GM21529 (cell line): ENCODE measurements around the gene SLC26A9.

Experiments used
- ATAC-seq: cut with Tn5 transposase; IDR thresholded peaks from one replicate; pipeline ENCODE4 v1.9.1; 2021; ENCODE audit not compliant: unreplicated experiment

Gene SLC26A9

GRCh38 chr1:205974712-205975111, 31.5 kb upstream of the SLC26A9 start:
- no peak for ATAC-seq

DNA sequence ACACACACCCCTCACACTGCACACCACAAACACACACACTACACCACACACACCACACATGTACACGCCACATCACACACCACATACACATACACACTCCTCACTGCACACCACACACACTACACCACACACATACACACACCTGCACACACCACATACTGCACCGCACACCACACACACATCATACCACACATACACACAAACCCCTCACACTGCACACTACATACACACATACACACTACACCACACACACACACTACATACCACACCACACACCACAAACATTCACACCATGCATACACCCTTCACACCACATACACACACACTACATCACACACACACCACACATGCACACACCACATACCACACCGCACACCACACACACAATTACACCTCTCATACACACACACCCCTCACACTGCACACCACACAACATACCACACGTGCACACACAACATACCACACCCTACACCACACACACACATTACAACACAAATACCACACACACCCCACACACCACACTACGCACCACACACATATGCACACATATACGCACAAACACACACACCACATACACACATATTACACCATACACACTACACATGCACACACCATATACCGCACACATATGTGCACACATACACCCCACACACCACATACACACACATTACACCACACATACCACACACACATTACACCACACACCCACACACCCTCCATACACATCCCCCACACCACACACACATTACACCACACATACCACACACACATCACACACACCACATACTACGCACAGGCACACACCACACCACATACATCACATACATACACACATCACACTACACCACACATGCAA, 30.3 kb upstream of the SLC26A9 start:
- no peak for ATAC-seq

DNA sequence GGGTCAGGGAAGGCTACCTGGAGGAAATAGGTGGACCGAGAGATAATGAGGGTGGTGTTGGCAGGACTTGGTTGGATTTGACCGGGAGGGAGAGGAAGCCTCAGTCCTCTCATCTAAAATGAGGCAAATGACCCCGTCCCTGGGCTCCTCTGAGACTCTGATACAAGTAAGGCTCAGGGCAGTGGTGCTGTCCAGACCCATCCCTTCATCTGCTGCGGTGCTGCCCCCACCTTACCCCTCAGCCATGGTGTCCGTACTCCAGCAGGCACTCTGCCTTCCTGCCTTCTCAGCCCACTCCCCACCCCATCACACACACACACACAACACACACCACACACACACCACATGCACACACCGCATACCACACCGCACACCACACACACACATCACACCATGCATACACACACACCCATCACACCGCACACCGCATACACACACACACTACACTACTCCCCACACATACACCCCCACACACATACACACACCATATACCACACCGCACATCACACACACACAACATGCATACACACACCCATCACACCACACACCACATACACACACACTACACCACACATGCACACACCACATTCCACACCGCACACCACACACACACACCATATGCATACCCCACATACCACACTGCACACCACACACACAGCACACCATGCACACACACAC, 29.4 kb upstream of the SLC26A9 start:
- no peak for ATAC-seq

DNA sequence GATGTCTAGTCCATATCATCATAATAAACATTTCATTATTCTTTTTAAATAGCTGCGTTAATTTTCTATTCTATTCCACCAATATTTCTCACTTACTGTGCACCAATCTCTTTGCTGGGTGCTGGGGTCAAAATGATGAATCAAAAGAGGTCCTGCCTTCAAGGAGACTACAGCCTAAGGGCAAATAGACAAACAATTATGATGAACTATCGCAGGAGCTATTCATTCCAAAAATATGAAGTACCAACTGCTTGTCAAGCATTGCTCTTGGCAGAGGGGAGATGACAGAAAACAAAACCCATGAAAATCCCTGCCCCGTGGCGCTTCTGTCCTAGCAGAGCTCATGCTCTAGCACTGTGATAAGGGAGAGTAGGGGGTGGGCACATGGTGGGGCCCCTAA, 28.8 kb upstream of the SLC26A9 start:
- no peak for ATAC-seq

- ATAC-seq, result no peak
Observed at GRCh38 chr1:205971082-205971481, 27.8 kb upstream of the SLC26A9 start.

GRCh38 chr1:205970486-205970885, 27.2 kb upstream of the SLC26A9 start:
- ATAC-seq, result no peak

DNA sequence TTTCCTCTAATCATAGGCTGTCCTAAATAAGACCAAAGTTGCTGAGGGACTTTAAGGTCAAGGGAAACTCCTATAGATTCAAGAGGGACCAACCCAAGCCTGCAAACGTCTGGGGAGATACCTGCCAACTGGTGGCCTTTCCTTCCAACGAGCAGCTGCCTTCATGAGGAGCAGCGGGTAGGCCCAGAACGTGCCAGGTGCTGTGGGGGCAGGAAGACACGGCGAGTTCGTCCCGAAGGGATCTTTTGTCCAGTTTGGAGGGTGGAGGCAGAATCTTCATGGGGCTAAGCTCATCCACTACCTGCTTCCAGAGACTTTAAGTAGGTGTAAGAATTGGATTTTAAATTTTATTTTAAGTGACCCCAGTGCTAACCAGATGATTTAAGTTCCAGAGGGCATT, 26.0 kb upstream of the SLC26A9 start:
- no peak for ATAC-seq

DNA sequence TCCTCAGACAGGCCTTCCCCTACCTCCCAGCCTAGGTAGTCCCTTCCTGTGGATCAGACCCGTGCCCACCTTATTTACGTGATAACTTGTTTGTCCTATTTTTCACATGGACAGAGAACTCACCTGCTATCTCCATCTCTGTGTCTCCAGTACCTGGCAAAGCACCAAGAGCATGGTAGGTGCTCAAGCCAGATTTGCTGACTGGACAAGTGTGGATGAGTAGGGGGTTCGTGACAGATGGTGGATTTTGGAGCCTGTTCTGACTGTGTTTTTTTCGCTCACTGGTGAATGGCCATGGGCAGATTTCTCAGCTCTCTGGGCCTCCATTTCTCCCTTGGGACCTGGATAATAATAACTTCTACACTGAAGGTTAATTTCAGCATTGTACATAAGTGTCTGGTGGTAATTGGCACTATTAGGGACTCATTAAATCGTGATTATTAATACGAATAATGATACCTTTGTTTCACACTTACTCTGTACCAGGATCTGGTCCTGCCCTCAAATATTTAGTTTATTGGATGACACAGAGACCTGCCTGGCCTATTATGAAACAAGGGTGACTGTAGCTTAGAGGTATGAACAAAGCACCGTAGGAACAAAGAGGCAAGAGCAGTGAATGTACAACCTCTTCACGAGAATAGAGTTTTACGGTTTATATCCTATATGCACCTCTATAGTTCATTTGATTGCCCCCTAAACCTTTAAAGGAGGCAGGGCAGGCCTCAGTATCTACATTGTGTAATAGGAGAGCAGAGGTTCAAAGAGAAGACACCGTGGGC, 24.5 kb upstream of the SLC26A9 start:
- ATAC-seq, result no peak

GRCh38 chr1:205965036-205965884, 22.0 kb upstream of the SLC26A9 start:
- no peak for ATAC-seq

DNA sequence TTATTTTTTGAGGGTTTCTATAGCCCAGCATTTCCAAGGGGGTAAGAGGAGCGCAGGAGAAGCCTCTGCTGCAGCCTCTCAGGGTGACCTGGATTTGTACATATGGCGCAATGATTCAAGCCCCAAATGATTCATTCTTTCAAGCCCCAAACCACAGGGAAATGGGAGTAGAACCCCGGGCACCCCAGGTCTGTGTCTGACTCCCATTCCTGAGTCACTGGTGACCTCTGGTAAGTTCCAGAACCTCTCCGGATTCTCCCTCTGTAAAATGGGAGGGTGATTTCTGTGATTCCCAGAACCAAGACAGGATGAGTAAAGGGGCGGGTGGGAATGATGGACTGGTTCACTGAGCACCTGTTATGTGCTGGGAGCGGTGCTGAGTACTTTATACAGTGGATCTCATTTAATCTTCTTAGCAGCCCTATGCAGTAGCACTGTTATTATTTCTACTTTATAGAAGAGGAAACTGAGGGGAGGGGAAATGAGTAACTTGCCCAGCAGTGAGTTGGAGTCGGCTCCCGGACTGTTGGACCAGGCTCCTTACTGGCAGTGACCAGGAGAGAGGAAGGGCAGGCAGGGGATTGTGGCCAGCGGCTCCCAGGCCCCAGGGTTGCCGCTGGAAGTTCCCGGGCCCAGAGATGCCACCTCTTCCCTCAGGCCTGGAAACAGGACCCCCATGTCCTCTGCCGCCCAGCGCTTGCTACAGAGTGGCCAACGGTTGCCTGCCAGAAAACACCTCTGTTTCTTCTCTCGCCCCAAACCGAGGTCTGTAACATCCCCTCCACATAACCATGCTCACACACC, 20.3 kb upstream of the SLC26A9 start:
- no peak for ATAC-seq

DNA sequence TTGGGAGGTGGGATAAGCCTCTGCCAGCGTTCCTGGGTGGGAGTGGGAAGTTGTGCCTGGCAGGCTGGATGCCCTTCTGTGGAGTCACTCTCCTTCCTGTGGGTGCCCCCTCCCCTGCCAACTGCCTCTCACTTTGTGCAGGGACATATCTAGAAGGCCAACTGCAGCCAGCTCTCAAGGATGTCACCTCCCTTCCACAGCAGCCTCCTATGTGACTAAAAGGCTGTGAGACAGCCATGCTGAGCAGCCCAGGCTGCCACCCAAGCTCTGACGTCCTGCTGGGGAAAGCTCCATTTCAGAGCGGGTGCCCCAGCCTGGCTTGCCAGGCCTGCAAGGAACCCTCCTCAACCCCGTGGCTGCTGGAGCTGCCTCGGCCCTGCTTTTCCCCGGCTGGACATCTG, 19.6 kb upstream of the SLC26A9 start:
- no peak for ATAC-seq

DNA sequence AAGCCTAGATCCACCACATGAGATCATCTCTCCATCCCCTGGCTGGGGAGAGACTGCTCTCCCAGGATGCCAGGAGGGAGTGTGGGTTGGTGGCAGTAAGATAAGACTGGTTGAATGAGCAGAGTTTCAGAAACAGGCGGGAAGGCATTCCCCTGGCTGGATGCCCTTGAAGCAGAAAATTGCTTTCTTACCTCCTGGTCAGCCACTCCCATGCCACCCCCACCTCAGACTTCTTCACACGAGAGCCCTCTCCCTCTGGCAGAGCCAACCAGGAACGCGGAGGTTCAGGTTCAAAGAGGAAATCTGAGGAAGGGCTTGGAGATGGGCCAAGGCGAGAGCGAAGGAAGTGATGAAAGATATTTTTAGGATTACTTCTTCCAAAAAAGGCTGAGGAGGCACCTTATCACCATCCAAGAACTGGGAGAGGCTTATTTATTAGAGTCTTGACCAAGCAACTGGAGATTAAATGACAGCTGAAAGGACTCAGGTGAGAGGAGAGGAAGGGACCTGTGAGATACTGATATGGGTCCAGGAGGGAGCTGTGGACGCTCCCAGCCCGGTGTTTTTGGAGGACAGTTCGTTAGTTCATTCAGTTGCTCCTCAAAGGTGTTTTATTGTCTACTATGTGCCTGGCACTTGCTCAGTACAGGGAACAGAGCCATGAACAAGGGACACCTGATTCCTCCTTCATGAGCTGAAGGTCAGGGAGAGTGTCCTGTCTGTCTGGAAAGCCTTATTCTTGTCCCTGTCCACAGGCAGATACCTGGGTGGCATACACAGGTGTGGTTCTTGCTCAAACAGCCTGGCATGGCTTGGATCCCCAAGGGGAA, 18.9 kb upstream of the SLC26A9 start:
- no peak for ATAC-seq

GRCh38 chr1:205961405-205961804, 18.1 kb upstream of the SLC26A9 start:
- ATAC-seq, result no peak

DNA sequence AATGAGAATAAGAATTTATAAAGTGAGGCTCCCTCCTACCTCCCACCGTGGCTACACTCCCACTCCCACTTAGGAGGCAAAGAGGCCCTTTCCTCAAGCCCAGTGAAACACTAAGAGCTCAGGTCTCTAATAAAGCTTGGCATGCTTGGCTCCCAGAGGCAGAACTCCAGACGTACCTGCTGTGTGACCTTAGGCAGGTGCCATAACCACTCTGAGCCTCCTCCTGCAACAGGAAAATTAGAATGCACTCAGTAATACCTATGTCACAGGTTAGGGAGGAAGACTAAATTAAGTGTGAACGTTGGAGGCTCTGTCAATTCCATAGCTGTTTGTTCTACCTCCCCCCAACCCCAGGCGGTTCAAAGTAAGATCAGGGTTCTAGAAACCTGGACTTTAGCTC, 16.5 kb upstream of the SLC26A9 start:
- no peak for ATAC-seq

DNA sequence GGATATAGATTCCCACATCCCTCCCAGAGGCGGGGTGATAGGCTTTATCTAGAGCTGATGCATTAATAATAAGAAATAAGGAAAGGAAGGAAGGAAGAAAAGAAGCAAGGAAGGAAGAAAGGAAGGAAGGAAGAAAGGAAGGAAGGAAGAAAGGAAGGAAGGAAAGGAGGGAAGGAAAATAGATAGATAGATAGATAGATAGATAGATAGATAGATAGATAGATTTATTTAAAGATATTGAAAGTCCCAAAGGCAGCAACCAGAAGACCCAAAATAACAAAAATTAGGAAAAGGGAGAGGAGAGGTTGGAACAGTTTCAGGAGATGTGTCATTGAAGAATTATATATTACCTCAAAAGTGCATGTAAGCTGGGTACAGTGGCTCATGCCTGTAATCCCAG, 12.2 kb upstream of the SLC26A9 start:
- ATAC-seq, result no peak

DNA sequence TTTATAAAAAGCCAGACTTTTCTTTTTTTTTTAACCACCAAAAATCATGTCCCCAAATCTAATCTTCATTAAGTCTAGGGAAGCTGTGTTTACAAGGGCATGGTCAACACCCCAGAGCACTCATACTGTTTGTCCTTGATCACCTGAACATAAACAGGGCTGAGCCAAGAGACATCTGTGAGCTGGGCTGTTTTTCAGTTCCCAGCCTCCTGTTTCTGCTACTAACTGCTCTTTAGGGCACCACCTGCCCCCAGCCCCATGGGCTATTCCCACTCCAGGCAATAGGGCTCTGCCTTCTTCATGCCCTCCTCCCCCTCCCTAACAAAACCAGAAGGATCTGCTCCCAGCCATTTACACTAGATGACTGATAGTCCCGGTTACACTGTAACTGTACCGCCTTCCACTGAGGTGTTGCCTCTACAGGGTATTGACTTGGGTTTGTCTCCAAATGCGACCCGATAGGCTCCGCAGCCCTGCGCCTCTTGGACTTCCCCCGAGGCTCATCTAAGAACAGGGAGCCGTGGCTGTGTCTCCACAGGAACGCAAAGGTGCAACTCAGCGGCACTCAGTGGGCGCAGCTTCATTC, 11.7 kb upstream of the SLC26A9 start:
- no peak for ATAC-seq

- ATAC-seq, result no peak
Observed at GRCh38 chr1:205951746-205952145, 8.5 kb upstream of the SLC26A9 start.

GRCh38 chr1:205950826-205951549, 7.7 kb upstream of the SLC26A9 start:
- no peak for ATAC-seq
